MM.1S (cell line): ENCODE results near the gene SDHB.

Source experiments
- DNase-seq: peaks from one replicate; pipeline ENCODE4 v3.0.0-alpha.2; 2015
- H2AFZ ChIP-seq: fragments of 300-600 bp; sonication (generic); 2 replicates; pipeline ENCODE4 v1.6.0; 2016; ENCODE audit warnings: antibody characterized with exemption, low read length
- H3F3A ChIP-seq: fragments of 300-600 bp; sonication (generic); 2 replicates; pipeline ENCODE4 v1.6.1; 2016; ENCODE audit warnings: mild to moderate bottlenecking, antibody characterized with exemption, low read length, moderate library complexity, mixed read lengths; ENCODE audit not compliant: insufficient read depth
- H3K27ac ChIP-seq: fragments of 300-600 bp; sonication (generic); 2 replicates; pipeline ENCODE4 v1.5.1; 2016; ENCODE audit warnings: mild to moderate bottlenecking, low read length
- H3K27me3 ChIP-seq: fragments of 300-600 bp; sonication (generic); replicated peaks from 2 replicates; pipeline ENCODE4 v1.6.0; 2016; ENCODE audit warnings: low read length; ENCODE audit not compliant: insufficient read depth
- H3K36me3 ChIP-seq: fragments of 300-600 bp; sonication (generic); replicated peaks from 2 replicates; pipeline ENCODE4 v1.6.1; 2016; ENCODE audit warnings: mild to moderate bottlenecking, low read length, mixed read lengths; ENCODE audit not compliant: insufficient read depth
- H3K4me1 ChIP-seq: fragments of 300-600 bp; sonication (generic); 2 replicates; pipeline ENCODE4 v1.6.1; 2016; ENCODE audit warnings: low read length, mixed read lengths
- H3K4me2 ChIP-seq: fragments of 300-600 bp; sonication (generic); 2 replicates; pipeline ENCODE4 v1.6.0; 2016; ENCODE audit warnings: low read depth, low read length
- H3K4me3 ChIP-seq: fragments of 300-600 bp; sonication (generic); 2 replicates; pipeline ENCODE4 v1.5.1; 2016; ENCODE audit warnings: low read length, mixed read lengths
- H3K79me2 ChIP-seq: fragments of 300-600 bp; sonication (generic); 2 replicates; pipeline ENCODE4 v1.6.1; 2016; ENCODE audit warnings: mixed run types, low read length, mixed read lengths
- H3K9ac ChIP-seq: fragments of 300-600 bp; sonication (generic); 2 replicates; pipeline ENCODE4 v1.6.1; 2016; ENCODE audit warnings: low read length, mixed read lengths
- H3K9me2 ChIP-seq: fragments of 300-600 bp; sonication (generic); replicated peaks from 2 replicates; pipeline ENCODE4 v1.6.1; 2016; ENCODE audit warnings: mild to moderate bottlenecking, low read length, mixed read lengths; ENCODE audit not compliant: insufficient read depth
- H3K9me3 ChIP-seq: fragments of 300-600 bp; sonication (generic); replicated peaks from 2 replicates; pipeline ENCODE4 v1.6.1; 2016; ENCODE audit warnings: mild to moderate bottlenecking, low read length, mixed read lengths; ENCODE audit not compliant: insufficient read depth
- H4K20me1 ChIP-seq: fragments of 300-600 bp; sonication (generic); 2 replicates; pipeline ENCODE4 v1.6.1; 2016; ENCODE audit warnings: mild to moderate bottlenecking, low read length, moderate library complexity, mixed read lengths; ENCODE audit not compliant: insufficient read depth
- EZH2 ChIP-seq: fragments of 300-600 bp; sonication (generic); optimal IDR thresholded peaks from 2 replicates; pipeline ENCODE3; 2017; ENCODE audit warnings: low read depth, mild to moderate bottlenecking, antibody characterized with exemption, low read length, mixed read lengths
- EZH2phosphoT487 ChIP-seq: fragments of 300-600 bp; sonication (generic); IDR thresholded peaks from 2 replicates; pipeline ENCODE4 v1.6.1; 2018; ENCODE audit warnings: antibody characterized with exemption, low read length
- TF ChIP-seq, protein P1 (sequence below): fragments of 300-600 bp; sonication (generic); IDR thresholded peaks from 2 replicates; pipeline ENCODE4 v1.5.1; 2016; ENCODE audit warnings: antibody characterized with exemption, low read length, mixed read lengths

SDHB gene

GRCh38 chr1:17043676-17044075 is 10.2 kb downstream of the SDHB start:
- no peaks in the 10 kb centered on the region for H3K9me2 ChIP-seq

GRCh38 chr1:17040135-17040534 is 13.7 kb downstream of the SDHB start:
- Histone ChIP-seq H3K9me2 (no peaks in the 10 kb centered on the region), H3K36me3 (peaks cover 17% of the 10 kb centered on the region; the same call in 1 of the 2 replicates), H3F3A (no peaks in the 10 kb centered on the region), H3K79me2 (peaks cover 53% of the 10 kb centered on the region), H3K27ac (no peak overlapping the region), H3K9ac (no peak overlapping the region), H3K4me2 (no peak overlapping the region), H3K4me3 (no peak overlapping the region), H2AFZ (no peak overlapping the region), H4K20me1 (no peaks in the 10 kb centered on the region; the same call in 1 of the 2 replicates), H3K27me3 (no peaks in the 10 kb centered on the region), H3K4me1 (no peaks in the 10 kb centered on the region), H3K9me3 (no peaks in the 10 kb centered on the region)
- TF ChIP-seq EZH2: no peak
- TF ChIP-seq, protein P1, sequence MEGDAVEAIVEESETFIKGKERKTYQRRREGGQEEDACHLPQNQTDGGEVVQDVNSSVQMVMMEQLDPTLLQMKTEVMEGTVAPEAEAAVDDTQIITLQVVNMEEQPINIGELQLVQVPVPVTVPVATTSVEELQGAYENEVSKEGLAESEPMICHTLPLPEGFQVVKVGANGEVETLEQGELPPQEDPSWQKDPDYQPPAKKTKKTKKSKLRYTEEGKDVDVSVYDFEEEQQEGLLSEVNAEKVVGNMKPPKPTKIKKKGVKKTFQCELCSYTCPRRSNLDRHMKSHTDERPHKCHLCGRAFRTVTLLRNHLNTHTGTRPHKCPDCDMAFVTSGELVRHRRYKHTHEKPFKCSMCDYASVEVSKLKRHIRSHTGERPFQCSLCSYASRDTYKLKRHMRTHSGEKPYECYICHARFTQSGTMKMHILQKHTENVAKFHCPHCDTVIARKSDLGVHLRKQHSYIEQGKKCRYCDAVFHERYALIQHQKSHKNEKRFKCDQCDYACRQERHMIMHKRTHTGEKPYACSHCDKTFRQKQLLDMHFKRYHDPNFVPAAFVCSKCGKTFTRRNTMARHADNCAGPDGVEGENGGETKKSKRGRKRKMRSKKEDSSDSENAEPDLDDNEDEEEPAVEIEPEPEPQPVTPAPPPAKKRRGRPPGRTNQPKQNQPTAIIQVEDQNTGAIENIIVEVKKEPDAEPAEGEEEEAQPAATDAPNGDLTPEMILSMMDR: no peak
- no peak for TF ChIP-seq EZH2phosphoT487
- DNase-seq: no peak

More at GRCh38 chr1:17043676-17044075, 10.2 kb downstream of the SDHB start:
- Histone ChIP-seq H4K20me1 (no peaks in the 10 kb centered on the region), H3K27me3 (no peaks in the 10 kb centered on the region), H3F3A (peaks cover 4% of the 10 kb centered on the region), H3K9ac (no peak overlapping the region), H3K4me2 (no peak overlapping the region), H2AFZ (no peak overlapping the region), H3K9me3 (no peaks in the 10 kb centered on the region), H3K4me1 (0 out of 2 replicates have a peak, but pooled peaks cover 6% of the 10 kb centered on the region), H3K27ac (no peak overlapping the region), H3K36me3 (peaks cover 17% of the 10 kb centered on the region; the same call in 1 of the 2 replicates), H3K79me2 (peaks cover 54% of the 10 kb centered on the region), H3K4me3 (no peak overlapping the region)
- TF ChIP-seq EZH2 (no peak), EZH2phosphoT487 (no peak)
- TF ChIP-seq, protein P1: no peak
- DNase-seq: no peak

DNA sequence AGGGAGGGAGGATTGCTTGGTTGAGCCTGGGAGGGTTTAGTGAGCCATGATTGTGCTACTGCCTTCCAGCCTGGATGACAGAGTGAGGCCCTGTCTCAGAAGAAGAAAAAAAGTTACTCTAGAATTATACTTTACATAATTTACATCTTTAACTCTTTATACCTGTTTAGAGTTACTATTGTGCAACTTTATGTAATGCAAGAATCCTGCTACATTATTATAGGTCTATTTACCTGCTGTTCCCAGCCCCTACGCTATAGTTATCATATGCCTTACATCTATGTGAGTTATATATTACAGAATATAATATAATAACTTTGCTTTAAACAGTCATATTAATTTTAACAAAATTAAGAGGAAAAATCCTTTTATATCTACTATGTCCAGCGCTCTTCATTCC is 14.3 kb downstream of the SDHB start:
- Histone ChIP-seq H3K27me3 (no peaks in the 10 kb centered on the region), H3K9ac (no peak overlapping the region), H4K20me1 (no peaks in the 10 kb centered on the region; the same call in 1 of the 2 replicates), H3K79me2 (peaks cover 52% of the 10 kb centered on the region), H3K9me2 (no peaks in the 10 kb centered on the region), H3F3A (no peaks in the 10 kb centered on the region), H3K4me1 (no peaks in the 10 kb centered on the region), H3K4me3 (no peak overlapping the region), H2AFZ (no peak overlapping the region), H3K9me3 (no peaks in the 10 kb centered on the region), H3K36me3 (peaks cover 16% of the 10 kb centered on the region; the same call in 1 of the 2 replicates), H3K4me2 (no peak overlapping the region), H3K27ac (no peak overlapping the region)
- DNase-seq: no peak
- TF ChIP-seq, protein P1: no peak
- TF ChIP-seq EZH2phosphoT487: no peak
- TF ChIP-seq EZH2: no peak
